Occipital lobe (tissue), 2 donors: ENCODE data around the gene DCAF5. TPM values are rescaled to one million over a fixed set of nuclear protein-coding genes. Genes with fewer than 3 reads are reported as not detected.
"Not testable (repeated sequence)": the region's sequence is repeated elsewhere in the genome, so short reads cannot be mapped to it uniquely, and the experiment has no call there.

Experiments
- DNase-seq: peaks from one replicate; lab custom pipeline; 2025; lab: John Stamatoyannopoulos, UW
- total RNA-seq: library from RNA; depleted of rRNA; stranded (reverse); fragments of >200 nt; gene quantifications from one replicate; pipeline ENCODE4 v1.2.3, GENCODE V29; 2014

Gene DCAF5
- 37.1 TPM for total RNA-seq

GRCh38 chr14:69152902-69153151, at the start of gene DCAF5:
TSS of gene DCAF5 (minus strand) at chr14:69153119. CDS start at chr14:69152978, 141 bp downstream.
- no peak for DNase-seq

DNA sequence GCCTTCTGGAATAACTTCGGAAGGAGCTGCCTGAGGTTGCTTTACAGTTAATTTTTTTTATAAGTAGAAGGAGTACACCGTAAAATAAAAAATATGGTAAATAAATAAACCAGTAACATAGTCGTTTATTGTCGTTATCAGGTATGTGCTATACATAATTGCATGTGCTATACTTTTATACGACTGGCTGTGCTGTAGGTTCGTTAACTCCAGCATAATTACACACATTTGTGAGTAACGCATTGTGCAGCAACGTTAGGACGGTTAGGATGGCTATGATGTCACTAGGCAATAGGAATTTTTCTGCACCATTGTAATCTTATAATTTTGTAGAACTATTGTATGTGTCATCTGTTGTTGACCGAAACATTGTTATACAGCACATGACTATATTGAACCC, 46.9 kb upstream of the DCAF5 start:
- DNase-seq, result no peak

GRCh38 chr14:69193721-69194120, 40.8 kb upstream of the DCAF5 start:
- DNase-seq, result no peak

DNA sequence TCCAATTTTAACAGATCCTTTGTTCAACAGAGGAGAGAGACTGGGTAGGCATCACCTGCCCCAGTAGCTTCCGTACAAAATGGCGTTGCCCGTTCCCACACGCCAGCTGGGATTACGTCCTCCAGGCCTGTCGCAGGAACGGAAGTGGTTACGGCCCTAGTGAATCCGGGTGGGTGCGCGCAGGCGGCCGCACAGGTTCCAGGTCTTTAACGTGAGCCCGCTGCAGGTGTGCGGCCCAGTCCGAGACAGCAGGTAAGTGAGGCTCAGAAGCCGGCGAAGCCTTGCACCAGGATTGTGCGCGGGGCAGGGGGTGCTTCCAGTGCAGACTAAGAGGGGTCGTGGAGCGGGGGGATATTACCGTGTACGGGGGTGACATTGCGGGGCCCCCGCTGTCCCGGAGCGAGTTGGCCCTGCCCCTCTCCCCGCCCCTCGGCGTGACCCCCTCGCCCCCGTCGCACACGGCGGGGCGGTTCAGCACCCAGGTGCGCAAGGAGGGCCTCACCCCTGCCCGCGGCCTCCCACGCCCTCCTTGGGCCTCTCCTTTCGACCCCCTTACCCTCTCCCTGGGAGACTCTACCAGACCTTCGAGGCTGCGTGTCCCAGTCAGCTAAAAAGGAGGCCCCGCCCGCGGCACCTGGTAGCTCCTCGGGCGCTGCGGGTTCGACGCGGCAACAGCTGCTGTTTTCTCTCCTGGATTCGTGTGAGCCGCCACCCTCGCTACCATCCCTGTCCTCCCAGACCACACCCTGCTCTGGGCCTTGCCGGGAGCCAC, 38.6 kb upstream of the DCAF5 start, which contains the start of gene EXD2:
TSS of gene EXD2 (plus strand) at position 159 of the 772 bp plus-strand sequence. CDS start 17,973 bp downstream, outside the sequence.
- DNase-seq, result peak; percentile 88

DNA sequence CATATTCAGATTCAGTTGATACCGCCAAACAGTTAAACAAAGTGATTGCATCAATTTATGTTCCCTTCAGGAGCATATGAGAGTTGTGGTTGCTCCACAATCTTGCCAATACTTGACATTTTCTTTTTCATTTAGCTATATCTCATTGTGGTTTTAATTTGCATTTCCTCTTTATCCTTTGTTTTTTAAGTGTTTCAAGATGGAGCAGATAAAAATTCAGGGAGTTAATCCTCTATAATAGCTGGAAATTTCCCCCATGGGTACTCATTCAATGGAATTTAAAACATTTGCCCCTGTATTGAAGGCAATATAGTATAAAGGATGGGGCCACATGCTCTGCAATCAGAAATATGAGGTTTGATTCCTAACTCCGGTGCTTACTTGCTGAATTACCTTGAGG, 37.3 kb upstream of the DCAF5 start:
- no peak for DNase-seq

DNA sequence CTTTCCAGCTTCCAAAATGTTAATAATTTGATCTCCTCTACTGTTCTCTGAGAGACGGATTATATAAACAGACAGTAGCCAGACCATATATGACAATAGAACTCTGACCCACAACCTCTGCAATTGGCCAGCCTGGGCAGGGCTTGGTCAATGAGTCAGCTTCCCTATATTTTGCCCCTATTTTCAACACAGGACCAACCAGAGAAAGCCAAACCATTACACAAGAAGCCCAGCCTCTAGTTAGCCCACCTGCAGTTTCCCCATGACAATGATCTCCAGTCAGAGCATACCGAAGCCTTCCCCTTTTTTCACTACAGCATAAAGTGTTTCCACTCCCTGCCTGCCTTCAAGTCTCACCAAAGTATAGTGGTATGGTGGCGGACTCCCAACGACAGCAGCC, 30.8 kb upstream of the DCAF5 start:
- DNase-seq, result no peak

DNA sequence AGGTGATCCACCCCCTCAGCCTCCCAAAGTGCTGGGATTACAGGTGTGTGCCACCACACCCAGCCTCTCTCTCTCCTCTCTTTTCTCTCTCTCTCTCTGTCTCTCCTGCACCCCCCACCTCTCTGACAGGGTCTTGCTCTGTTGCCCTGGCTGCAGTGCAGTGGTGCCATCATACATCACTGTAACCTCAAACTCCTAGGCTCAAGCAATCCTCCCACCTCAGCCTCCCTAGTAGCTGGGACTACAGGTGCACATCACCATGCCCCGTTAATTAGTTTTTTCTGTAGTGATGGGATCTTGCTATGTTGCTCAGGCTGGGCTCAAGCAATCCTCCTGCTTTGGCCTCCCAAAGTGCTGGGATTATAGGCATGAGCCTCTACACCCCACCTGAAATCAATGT, 29.7 kb upstream of the DCAF5 start:
- not testable (repeated sequence) for DNase-seq

DNA sequence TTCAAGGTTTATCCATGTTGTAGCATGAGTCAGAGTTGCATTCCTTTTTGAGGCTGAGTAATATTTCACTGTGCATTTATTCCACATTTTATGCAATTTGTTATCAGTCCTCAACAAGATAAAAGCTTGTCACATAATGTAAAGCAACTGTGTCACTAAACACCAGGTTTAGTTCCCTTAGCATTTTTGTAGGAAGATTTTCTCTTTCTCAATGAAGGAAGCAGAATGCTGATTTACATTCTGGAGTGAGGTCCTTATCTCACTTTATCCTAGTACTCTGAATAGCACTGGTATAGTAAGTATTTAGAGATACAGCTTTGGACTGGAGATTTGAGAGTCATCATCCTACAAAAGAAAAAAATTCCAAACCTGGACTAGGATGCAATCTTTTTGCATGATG, 28.6 kb upstream of the DCAF5 start:
- no peak for DNase-seq

- no peak for DNase-seq
These were observed 22.2 kb upstream of the DCAF5 start for GRCh38 chr14:69175130-69175529.

GRCh38 chr14:69171569-69171968, 18.6 kb upstream of the DCAF5 start:
- DNase-seq, result no peak

- DNase-seq, result no peak
These were observed 17.9 kb upstream of the DCAF5 start for GRCh38 chr14:69170839-69171238.

- not testable (repeated sequence) for DNase-seq
These were observed 12.9 kb upstream of the DCAF5 start for GRCh38 chr14:69165787-69166186.

- DNase-seq, result no peak
These were observed 8.7 kb upstream of the DCAF5 start for GRCh38 chr14:69161590-69161989.

GRCh38 chr14:69156224-69156623, 3.3 kb upstream of the DCAF5 start:
- no peak for DNase-seq

DNA sequence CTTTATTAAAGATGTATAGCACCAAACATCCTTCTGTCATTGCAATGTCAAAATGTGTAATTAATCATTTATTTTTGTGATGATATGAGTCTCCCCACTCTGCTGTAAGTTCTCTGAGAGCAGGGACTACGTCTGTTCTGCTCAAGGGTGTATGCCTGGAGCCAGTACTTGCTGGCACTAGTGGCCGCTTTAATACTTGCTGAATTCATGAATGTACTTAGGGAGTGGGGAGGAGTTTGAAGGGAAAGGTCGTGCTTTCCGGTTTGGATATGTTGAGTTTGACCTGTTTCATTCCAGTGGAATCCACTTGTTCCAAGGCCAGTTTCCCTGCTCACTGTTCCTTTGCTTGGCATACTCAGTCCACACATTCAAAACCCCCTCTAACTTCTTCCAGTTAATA, 1.9 kb upstream of the DCAF5 start:
- no peak for DNase-seq

- DNase-seq, result no peak
These were observed 953 bp upstream of the DCAF5 start for GRCh38 chr14:69153873-69154270.

GRCh38 chr14:69153152-69153872, 393 bp upstream of the DCAF5 start:
- DNase-seq, result peak; percentile 81

DNA sequence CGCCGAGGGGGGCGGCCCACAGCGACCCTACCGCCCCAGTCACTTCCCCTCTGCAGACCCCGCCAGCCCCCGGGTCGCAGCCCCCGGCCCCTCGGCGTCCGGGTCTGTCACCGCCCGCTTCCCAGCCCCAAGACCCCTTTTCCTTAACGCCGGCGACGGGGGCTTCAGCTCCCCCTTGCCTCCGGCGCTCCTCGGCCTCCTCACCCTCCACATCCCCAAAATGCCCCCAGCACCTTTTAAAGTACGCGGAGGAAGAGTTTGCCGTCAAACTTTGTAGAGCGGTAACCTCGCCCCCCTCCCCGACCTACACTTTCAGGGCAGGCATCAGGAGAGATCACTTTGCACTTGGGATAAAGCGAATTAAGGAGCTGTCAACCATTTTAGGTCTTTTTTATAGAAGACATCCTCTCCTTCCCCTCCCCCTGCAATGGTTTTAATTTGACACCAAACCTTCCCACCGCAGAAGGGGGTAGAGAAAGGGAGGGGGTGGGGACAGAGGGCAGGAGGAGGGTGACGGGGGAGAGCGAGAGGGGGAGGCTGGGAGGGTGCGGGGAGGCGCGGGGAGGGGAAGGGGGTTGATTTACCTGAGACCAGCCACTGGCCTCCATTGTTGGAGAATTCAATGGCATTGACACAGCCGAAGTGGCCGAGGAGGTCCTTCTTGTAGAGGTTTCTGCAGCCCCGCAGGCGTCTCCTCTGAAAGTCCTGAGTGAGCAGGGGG, 578 bp downstream of the DCAF5 start:
- DNase-seq, result no peak

GRCh38 chr14:69151458-69152180, 1.3 kb downstream of the DCAF5 start:
- DNase-seq, result peak; percentile 76

DNA sequence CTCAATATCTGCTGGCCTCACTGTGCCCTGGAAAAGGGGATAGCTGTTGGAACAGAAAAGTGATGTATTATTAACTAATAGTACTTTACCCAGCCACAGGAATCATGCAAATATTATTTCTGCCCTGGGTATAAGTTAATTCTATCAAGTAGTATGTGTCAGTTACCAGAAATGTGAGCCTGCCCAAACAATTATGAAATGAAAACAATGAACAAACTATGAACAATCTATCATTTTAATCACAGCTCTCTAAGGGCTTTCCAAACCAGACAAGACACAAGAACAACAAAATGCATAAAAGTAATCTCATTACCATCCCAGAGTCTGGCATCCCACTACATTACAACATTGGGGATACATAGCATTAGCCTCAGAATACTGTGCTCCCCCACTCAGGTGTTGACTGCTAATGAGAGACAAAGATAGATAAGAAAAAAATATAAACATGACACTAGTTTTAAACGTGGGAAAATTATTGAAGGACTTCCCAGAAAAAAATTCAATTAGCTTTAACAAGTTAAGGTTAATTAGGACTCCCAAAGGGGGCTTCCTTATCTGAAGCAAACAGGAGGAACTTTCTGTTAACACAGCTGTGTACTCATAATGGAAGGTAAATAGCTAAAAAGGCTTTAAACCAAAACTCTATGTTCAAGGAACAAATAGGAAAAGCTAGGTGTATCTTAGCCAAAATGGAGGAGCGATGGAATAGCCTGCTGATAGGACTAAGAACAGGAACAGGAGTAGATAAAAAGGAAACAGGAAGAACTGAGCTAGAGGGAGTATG, 3.3 kb downstream of the DCAF5 start:
- no peak for DNase-seq

- no peak for DNase-seq
These were observed 10.8 kb downstream of the DCAF5 start for GRCh38 chr14:69142101-69142500.
